Karpas-422 (cell line): ENCODE data around the gene BDKRB2. TPM values are rescaled to one million over a fixed set of nuclear protein-coding genes. Genes with fewer than 3 reads are reported as not detected.
A peak's percentile ranks its signal among the peaks of the same experiment; 100 is the strongest.

Source experiments
- DNase-seq: peaks from one replicate; pipeline ENCODE4 v3.0.0-alpha.2; 2015
- H2AFZ ChIP-seq: fragments of 200-600 bp; sonication (generic); 2 replicates; pipeline ENCODE4 v1.6.1; 2014; ENCODE audit warnings: antibody characterized with exemption, low read length, mixed read lengths
- H3K27ac ChIP-seq: fragments of 200-600 bp; sonication (generic); 2 replicates; pipeline ENCODE4 v1.5.1; 2014; ENCODE audit warnings: mild to moderate bottlenecking, low read length, moderate library complexity
- H3K27me3 ChIP-seq: fragments of 200-600 bp; sonication (generic); 2 replicates; pipeline ENCODE4 v1.6.1; 2014; ENCODE audit warnings: low read length, mixed read lengths
- H3K36me3 ChIP-seq: fragments of 200-600 bp; sonication (generic); 2 replicates; pipeline ENCODE4 v1.6.1; 2014; ENCODE audit warnings: low read length, mixed read lengths; ENCODE audit not compliant: insufficient read depth
- H3K4me1 ChIP-seq: fragments of 200-600 bp; sonication (generic); 2 replicates; pipeline ENCODE4 v1.6.1; 2014; ENCODE audit warnings: mild to moderate bottlenecking, low read length, mixed read lengths
- H3K4me2 ChIP-seq: fragments of 200-600 bp; sonication (generic); 2 replicates; pipeline ENCODE4 v1.6.1; 2014; ENCODE audit warnings: low read length, low read depth, mild to moderate bottlenecking; ENCODE audit not compliant: poor library complexity, severe bottlenecking
- H3K4me3 ChIP-seq: fragments of 200-600 bp; sonication (generic); 2 replicates; pipeline ENCODE4 v1.5.1; 2014; ENCODE audit warnings: mild to moderate bottlenecking, antibody characterized with exemption, low read length, mixed read lengths
- H3K79me2 ChIP-seq: fragments of 200-600 bp; sonication (generic); 2 replicates; pipeline ENCODE4 v1.6.1; 2014; ENCODE audit warnings: mild to moderate bottlenecking, low read length, mixed read lengths
- H3K9ac ChIP-seq: fragments of 200-600 bp; sonication (generic); 2 replicates; pipeline ENCODE4 v1.6.0; 2014; ENCODE audit warnings: low read length
- H3K9me2 ChIP-seq: fragments of 200-600 bp; sonication (generic), shearing (Covaris generic); replicated peaks from 2 replicates; pipeline ENCODE4 v1.6.0; 2014; ENCODE audit warnings: mild to moderate bottlenecking, low read length, moderate library complexity; ENCODE audit not compliant: insufficient read depth
- H3K9me3 ChIP-seq: fragments of 300-700, 200-600 bp; sonication (generic); 2 replicates; pipeline ENCODE4 v1.6.1; 2014; ENCODE audit warnings: low read length, mixed read lengths
- H4K20me1 ChIP-seq: fragments of 200-600 bp; sonication (generic); 2 replicates; pipeline ENCODE4 v1.6.1; 2014; ENCODE audit warnings: mild to moderate bottlenecking, antibody characterized with exemption, low read length, low read depth; ENCODE audit not compliant: insufficient read depth
- total RNA-seq: library from RNA; depleted of rRNA; stranded (reverse); fragments of >200 nt; shearing (Covaris generic); gene quantifications from 2 replicates; pipeline ENCODE4 v1.2.3, GENCODE V29; 2014; ENCODE audit warnings: low replicate concordance; rRNA removed

The BDKRB2 gene
- total RNA-seq = not detected in 2 replicates

GRCh38 chr14:96204151-96205058, at the start of gene BDKRB2:
Gene BDKRB2 (plus strand): TSS chr14:96204839. CDS start chr14:96237108, 32,269 bp downstream.
- Histone ChIP-seq H3K4me3 (no peak within 1 kb of the TSS), H3K9me3 (no peaks in the 10 kb centered on the region), H3K79me2 (no peaks in the 10 kb centered on the region), H3K9ac (no peak within 1 kb of the TSS), H3K27ac (no peak within 1 kb of the TSS), H3K4me2 (peak within 1 kb of the TSS; percentile 23), H4K20me1 (no peaks in the 10 kb centered on the region; the same call in 1 of the 2 replicates), H3K4me1 (peaks cover 13% of the 10 kb centered on the region), H2AFZ (peak within 1 kb of the TSS; percentile 25; the same call in 1 of the 2 replicates), H3K36me3 (no peaks in the 10 kb centered on the region), H3K9me2 (no peaks in the 10 kb centered on the region), H3K27me3 (no peaks in the 10 kb centered on the region)
- no peak for DNase-seq

DNA sequence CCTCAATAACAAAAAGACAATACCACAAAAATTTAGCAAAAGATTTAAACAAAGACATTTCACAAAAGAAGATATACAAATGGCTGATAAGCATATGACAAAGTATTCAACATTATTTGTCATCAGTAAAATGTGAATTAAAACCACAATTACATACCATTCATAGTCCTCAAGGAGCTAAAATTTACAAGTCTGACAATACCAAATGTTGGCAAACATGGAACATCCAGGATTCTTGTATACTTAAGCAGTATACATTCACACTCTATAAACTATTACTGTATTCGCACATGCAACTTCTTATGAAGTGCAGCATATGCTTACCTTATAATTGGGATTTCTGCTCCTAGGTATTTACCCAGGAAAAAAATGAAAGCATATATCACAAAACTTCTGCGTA, 49.7 kb upstream of the BDKRB2 start:
- Histone ChIP-seq H3K9ac (no peak overlapping the region), H3K27ac (no peak overlapping the region), H3K9me2 (no peaks in the 10 kb centered on the region), H3K79me2 (no peaks in the 10 kb centered on the region), H3K4me1 (no peaks in the 10 kb centered on the region), H3K4me2 (no peak overlapping the region), H3K9me3 (no peaks in the 10 kb centered on the region), H4K20me1 (no peaks in the 10 kb centered on the region), H3K27me3 (no peaks in the 10 kb centered on the region), H2AFZ (no peak overlapping the region), H3K4me3 (no peak overlapping the region), H3K36me3 (no peaks in the 10 kb centered on the region)
- no peak for DNase-seq

DNA sequence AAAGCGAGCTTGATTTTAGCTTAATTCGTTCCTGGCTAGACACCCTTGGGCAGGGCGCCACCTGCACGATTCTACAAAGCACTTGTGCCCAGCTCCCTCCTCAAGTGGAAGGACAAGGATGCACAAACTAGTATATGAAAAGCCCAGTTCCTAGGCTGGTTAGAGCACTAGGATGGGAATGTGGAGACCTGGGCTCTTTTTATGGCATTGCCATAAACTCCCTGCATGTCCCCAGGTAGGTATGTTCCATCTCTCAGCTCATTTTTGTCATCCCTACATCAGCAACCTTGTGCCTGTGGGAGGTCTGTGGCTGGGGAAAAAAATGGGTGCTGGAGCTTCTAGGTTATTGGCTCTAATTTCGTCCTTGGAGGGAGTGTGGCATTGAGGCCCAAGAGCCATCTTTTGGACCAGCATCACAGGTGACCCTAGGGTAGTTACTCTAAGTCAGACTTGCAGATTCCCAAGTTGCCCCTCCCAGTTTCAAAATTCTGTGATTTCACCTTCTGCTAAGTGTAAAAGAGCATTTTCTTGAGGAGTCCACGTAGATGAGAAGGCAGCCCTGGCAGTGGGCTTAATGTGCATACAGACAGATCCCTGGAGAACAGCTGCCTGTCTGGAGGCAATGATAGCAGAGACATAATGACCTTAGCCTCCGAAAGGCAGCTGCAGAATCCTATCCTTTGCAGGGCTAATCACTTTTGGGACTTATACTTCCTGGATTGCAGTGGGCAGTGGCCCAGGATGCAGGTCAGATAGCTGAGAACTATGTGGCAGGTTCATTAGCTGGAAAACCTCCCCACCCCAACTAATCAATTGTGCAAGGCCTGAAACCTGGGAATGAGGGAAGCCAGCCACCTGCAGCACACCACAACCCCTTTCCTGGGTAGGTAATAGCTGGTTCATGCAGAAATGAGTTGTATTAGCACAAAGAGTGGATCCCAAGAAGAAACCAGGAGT, 47.6 kb upstream of the BDKRB2 start:
- Histone ChIP-seq H3K4me2 (no peak overlapping the region), H2AFZ (no peak overlapping the region), H3K27ac (no peak overlapping the region), H3K9me3 (no peaks in the 10 kb centered on the region), H4K20me1 (no peaks in the 10 kb centered on the region), H3K79me2 (no peaks in the 10 kb centered on the region), H3K4me1 (no peaks in the 10 kb centered on the region), H3K36me3 (no peaks in the 10 kb centered on the region), H3K27me3 (no peaks in the 10 kb centered on the region; the same call in 1 of the 2 replicates), H3K4me3 (no peak overlapping the region), H3K9ac (no peak overlapping the region), H3K9me2 (no peaks in the 10 kb centered on the region)
- no peak for DNase-seq

- Histone ChIP-seq H3K79me2 (no peaks in the 10 kb centered on the region), H3K9me2 (no peaks in the 10 kb centered on the region), H3K4me3 (no peak overlapping the region), H3K9ac (no peak overlapping the region), H2AFZ (no peak overlapping the region), H3K4me2 (no peak overlapping the region), H3K4me1 (no peaks in the 10 kb centered on the region), H3K27me3 (no peaks in the 10 kb centered on the region; the same call in 1 of the 2 replicates), H3K9me3 (no peaks in the 10 kb centered on the region), H4K20me1 (no peaks in the 10 kb centered on the region), H3K27ac (no peak overlapping the region), H3K36me3 (no peaks in the 10 kb centered on the region)
- DNase-seq = no peak
Measured at GRCh38 chr14:96158735-96159134, 45.9 kb upstream of the BDKRB2 start.

DNA sequence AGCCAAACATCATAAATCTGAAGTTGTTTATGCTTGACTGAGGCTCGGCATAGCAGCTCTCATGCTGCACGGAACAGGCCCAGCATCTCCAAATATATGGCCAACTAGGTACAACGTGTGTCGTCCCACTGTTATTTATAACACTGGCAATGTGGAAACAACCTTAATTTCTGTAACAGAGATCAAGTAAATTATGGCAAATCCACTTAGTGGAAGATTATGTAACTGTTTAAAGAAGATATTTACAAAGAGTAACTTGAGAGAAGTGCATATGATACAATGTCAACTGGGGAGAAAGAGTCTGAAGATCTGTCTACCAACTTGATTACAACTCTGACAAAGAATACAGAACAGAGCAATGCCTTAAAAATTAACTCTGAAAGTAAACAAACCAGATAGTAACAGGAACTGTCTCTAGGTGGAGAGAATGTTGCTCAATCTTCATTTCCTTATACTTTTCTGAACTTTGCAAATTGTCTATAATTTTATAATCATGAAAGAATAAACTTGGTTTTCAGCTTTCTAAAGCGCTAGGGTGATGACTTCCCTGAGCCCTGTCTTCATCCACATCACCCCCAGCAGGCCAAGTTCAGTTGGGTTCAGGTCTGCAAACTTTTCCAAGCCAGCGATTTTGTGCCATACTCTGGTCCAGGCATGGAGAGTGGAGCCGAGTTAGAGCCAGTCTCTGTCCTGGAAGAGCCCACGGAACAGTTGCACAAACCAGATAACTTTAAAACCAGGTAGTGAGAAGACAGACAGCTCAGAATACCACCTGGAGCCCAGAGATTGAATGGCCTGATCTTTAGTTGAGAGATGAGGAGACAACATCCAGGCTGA, 44.3 kb upstream of the BDKRB2 start:
- no peak overlapping the region for H3K4me2 ChIP-seq
- H3K9me3 ChIP-seq = no peaks in the 10 kb centered on the region
- no peaks in the 10 kb centered on the region for H3K9me2 ChIP-seq
- H3K4me3 ChIP-seq = no peak overlapping the region
- H3K27me3 ChIP-seq = no peaks in the 10 kb centered on the region; the same call in 1 of the 2 replicates
- peaks cover 3% of the 10 kb centered on the region; the same call in 1 of the 2 replicates for H3K4me1 ChIP-seq
- no peak for DNase-seq
- no peak overlapping the region for H3K27ac ChIP-seq
- H3K36me3 ChIP-seq = no peaks in the 10 kb centered on the region
- H4K20me1 ChIP-seq = no peaks in the 10 kb centered on the region
- H2AFZ ChIP-seq = no peak overlapping the region
- H3K79me2 ChIP-seq = no peaks in the 10 kb centered on the region
- no peak overlapping the region for H3K9ac ChIP-seq

DNA sequence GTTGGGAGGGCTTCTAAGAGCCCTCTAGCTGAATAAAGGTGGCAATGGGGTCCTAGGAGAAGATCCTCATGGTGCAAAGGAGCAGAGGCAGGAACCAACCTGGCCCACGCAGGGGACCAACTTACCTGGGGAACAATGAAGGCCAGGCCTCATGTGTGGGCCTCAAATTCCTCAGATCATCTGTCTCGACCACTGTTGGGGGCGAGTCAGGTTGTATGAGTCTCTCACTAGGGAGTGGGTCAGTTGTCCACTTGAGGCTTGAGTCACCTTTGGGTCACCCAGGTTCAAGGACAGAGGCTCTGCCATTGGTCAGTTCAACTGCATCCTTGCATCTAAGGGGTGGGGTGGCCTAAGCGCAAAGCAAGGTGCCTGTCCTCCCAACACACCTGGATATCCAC, 43.7 kb upstream of the BDKRB2 start:
- Histone ChIP-seq H2AFZ (no peak overlapping the region), H4K20me1 (no peaks in the 10 kb centered on the region), H3K9me3 (no peaks in the 10 kb centered on the region), H3K4me2 (no peak overlapping the region), H3K4me3 (no peak overlapping the region), H3K27me3 (no peaks in the 10 kb centered on the region; the same call in 1 of the 2 replicates), H3K36me3 (no peaks in the 10 kb centered on the region), H3K9ac (no peak overlapping the region), H3K4me1 (peaks cover 3% of the 10 kb centered on the region; the same call in 1 of the 2 replicates), H3K79me2 (no peaks in the 10 kb centered on the region), H3K9me2 (no peaks in the 10 kb centered on the region), H3K27ac (no peak overlapping the region)
- DNase-seq = no peak

DNA sequence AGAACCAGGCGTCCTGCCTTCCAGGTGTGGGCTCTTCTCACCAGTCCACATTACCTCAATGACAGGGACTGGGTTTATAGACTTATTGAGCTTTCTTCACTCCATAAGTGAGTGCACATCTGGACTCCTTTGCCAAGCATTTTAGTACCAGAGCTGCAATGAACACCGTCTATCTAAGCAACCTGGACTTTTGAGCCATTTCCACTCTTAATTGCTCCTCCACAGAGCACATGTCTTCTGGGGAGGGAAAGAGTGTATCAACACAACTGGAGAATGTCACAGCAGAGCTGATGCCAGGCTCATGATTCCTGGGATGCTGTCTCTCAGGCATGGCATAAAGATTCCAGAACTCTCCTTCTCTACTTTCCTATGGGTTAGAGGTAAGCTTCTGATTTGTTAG, 43.0 kb upstream of the BDKRB2 start:
- Histone ChIP-seq H3K4me1 (peaks cover 3% of the 10 kb centered on the region; the same call in 1 of the 2 replicates), H4K20me1 (no peaks in the 10 kb centered on the region), H3K9me2 (no peaks in the 10 kb centered on the region), H3K4me3 (no peak overlapping the region), H3K9me3 (no peaks in the 10 kb centered on the region), H2AFZ (no peak overlapping the region), H3K9ac (no peak overlapping the region), H3K4me2 (no peak overlapping the region), H3K36me3 (no peaks in the 10 kb centered on the region), H3K79me2 (no peaks in the 10 kb centered on the region), H3K27ac (no peak overlapping the region), H3K27me3 (no peaks in the 10 kb centered on the region; the same call in 1 of the 2 replicates)
- DNase-seq = no peak
